MM.1S (cell line): ENCODE results near the gene FAM149B1.

Experiments
- CTCF ChIP-seq: fragments of 300-600 bp; sonication (generic); IDR thresholded peaks from 2 replicates; pipeline ENCODE4 v1.5.1; 2016; ENCODE audit warnings: antibody characterized with exemption, low read length, mixed read lengths
- EZH2 ChIP-seq: fragments of 300-600 bp; sonication (generic); optimal IDR thresholded peaks from 2 replicates; pipeline ENCODE3; 2017; ENCODE audit warnings: low read depth, mild to moderate bottlenecking, antibody characterized with exemption, low read length, mixed read lengths
- EZH2phosphoT487 ChIP-seq: fragments of 300-600 bp; sonication (generic); IDR thresholded peaks from 2 replicates; pipeline ENCODE4 v1.6.1; 2018; ENCODE audit warnings: antibody characterized with exemption, low read length

- TF ChIP-seq CTCF (no peak), EZH2 (no peak), EZH2phosphoT487 (no peak)
Observed at GRCh38 chr10:73251683-73252444, 83.9 kb downstream of the FAM149B1 start.
